Fibroblast of lung (primary cell): ENCODE results near the gene PLAC8.

ENCODE experiments used
- EZH2 ChIP-seq: IDR thresholded peaks from 2 replicates; pipeline ENCODE4 v1.5.1; 2012; ENCODE audit warnings: low read length, control low read depth, mild to moderate bottlenecking; ENCODE audit errors: missing control alignments
- TF ChIP-seq, protein P1 (sequence below), 2 donors: IDR thresholded peaks in 1 of 2; conservative IDR thresholded peaks in 1 of 2; 1 replicate in 1 of 2; 2 replicates in 1 of 2; pipeline ENCODE4 v1.5.1; 2011 to 2012; ENCODE audit warnings: low read length in 2 of 2, control low read depth in 1 of 2, inconsistent platforms in 1 of 2, low read depth in 1 of 2, mild to moderate bottlenecking in 1 of 2

DNA sequence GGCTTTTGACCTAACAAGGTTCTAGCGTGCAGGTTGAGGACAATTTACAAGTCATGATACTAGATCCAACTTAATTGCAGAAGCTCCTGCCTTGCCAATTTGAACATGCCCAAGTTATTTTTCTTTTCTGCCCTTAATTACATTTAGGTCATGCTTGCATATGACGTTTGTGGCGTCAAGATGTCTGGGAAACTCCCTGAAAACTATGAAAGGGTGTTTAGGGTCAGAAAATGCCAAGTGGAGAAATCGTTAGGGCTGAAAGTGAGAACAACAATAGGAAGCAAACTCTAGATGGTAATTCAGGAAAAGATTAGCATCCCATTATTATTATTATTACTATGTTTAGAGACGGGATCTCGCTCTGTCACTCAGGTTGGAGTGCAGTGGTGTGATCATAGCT is 38.2 kb upstream of the PLAC8 start:
- TF ChIP-seq, protein P1, sequence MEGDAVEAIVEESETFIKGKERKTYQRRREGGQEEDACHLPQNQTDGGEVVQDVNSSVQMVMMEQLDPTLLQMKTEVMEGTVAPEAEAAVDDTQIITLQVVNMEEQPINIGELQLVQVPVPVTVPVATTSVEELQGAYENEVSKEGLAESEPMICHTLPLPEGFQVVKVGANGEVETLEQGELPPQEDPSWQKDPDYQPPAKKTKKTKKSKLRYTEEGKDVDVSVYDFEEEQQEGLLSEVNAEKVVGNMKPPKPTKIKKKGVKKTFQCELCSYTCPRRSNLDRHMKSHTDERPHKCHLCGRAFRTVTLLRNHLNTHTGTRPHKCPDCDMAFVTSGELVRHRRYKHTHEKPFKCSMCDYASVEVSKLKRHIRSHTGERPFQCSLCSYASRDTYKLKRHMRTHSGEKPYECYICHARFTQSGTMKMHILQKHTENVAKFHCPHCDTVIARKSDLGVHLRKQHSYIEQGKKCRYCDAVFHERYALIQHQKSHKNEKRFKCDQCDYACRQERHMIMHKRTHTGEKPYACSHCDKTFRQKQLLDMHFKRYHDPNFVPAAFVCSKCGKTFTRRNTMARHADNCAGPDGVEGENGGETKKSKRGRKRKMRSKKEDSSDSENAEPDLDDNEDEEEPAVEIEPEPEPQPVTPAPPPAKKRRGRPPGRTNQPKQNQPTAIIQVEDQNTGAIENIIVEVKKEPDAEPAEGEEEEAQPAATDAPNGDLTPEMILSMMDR (conservative IDR thresholded peaks at IDR 0.05 in 1 of 2, IDR thresholded peaks at IDR 0.05 in 1 of 2; ENCODE audit: low read depth in 1 of 2, low read length in 2 of 2): no peak
- TF ChIP-seq EZH2: no peak
